ENCODE data around the gene CYP2R1. TPM values are rescaled to one million over a fixed set of nuclear protein-coding genes. Genes with fewer than 3 reads are reported as not detected.
A peak's percentile ranks its signal among the peaks of the same experiment; 100 is the strongest.

Gene CYP2R1
- total and polyA plus RNA-seq, 10 of the 15 experiments (the other 5 are each of a cell fraction or from before 2014, with no cell fraction given) = 0.52 to 10.3 (median 6.3) TPM

DNA sequence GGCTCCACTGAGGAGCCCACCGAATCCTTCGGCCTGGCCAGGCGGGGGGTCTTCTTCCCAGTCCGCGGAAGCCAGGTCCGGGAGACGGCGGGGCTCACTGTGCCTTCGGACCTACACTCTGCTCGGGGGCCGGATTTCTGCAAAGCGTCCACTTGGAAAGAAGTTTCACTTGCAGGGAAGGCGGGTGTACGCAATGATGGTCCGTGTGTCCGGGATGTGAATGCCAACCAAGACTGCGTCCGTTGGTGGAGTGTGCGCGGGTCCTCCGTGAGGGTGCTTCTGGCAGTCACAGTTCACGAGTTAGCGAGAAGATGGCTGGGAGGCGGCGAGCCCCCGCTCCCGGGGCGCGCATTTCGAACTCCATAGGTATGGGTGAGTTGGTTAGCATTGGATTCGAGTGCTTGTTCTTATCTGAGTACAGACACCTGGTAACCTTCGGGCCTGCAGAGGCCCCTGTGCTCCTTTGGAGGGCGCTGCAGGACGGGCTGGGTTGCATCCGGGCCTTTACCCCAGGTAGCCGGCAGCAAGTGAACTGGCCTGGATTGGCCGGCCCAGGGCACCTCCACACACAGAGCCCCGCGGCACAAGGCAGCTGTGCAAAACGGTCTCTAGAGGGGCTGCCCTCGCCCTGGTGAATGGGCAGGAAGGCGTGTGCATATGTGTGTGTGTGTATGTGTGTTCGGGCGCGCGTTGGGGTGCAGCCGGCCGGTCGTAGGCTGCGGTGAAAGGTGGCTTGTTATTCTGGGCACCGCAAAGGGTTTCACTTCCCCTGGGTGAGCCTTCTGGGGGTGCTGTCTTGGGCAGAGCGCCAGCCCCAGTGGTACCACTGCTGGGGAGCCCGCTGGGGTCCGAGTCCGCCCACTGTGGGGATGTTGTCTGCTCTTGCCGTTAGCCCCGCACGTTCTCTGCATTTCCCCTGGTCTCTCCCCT, 13.3 kb upstream of the CYP2R1 start (continued):
- TF ChIP-seq, protein P1, sequence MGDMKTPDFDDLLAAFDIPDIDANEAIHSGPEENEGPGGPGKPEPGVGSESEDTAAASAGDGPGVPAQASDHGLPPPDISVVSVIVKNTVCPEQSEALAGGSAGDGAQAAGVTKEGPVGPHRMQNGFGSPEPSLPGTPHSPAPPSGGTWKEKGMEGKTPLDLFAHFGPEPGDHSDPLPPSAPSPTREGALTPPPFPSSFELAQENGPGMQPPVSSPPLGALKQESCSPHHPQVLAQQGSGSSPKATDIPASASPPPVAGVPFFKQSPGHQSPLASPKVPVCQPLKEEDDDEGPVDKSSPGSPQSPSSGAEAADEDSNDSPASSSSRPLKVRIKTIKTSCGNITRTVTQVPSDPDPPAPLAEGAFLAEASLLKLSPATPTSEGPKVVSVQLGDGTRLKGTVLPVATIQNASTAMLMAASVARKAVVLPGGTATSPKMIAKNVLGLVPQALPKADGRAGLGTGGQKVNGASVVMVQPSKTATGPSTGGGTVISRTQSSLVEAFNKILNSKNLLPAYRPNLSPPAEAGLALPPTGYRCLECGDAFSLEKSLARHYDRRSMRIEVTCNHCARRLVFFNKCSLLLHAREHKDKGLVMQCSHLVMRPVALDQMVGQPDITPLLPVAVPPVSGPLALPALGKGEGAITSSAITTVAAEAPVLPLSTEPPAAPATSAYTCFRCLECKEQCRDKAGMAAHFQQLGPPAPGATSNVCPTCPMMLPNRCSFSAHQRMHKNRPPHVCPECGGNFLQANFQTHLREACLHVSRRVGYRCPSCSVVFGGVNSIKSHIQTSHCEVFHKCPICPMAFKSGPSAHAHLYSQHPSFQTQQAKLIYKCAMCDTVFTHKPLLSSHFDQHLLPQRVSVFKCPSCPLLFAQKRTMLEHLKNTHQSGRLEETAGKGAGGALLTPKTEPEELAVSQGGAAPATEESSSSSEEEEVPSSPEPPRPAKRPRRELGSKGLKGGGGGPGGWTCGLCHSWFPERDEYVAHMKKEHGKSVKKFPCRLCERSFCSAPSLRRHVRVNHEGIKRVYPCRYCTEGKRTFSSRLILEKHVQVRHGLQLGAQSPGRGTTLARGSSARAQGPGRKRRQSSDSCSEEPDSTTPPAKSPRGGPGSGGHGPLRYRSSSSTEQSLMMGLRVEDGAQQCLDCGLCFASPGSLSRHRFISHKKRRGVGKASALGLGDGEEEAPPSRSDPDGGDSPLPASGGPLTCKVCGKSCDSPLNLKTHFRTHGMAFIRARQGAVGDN (IDR thresholded peaks at IDR 0.05) = no peak
- TF ChIP-seq TARDBP (IDR thresholded peaks at IDR 0.05; ENCODE audit: borderline replicate concordance) = 0 out of 2 replicates have a peak, but pooled peaks have one; percentile 26
- TF ChIP-seq MYB (IDR thresholded peaks at IDR 0.05; ENCODE audit: borderline replicate concordance, low read depth, low read length) = no peak
- no peak for TF ChIP-seq KAT2A (conservative IDR thresholded peaks at IDR 0.05; ENCODE audit: control insufficient read depth, low read depth, low read length)
- TF ChIP-seq MTA2 (IDR thresholded peaks at IDR 0.05; ENCODE audit: low read depth) = peak; percentile 32; the same call in 1 of the 2 replicates
- TF ChIP-seq, protein P2, sequence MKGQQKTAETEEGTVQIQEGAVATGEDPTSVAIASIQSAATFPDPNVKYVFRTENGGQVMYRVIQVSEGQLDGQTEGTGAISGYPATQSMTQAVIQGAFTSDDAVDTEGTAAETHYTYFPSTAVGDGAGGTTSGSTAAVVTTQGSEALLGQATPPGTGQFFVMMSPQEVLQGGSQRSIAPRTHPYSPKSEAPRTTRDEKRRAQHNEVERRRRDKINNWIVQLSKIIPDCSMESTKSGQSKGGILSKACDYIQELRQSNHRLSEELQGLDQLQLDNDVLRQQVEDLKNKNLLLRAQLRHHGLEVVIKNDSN (IDR thresholded peaks at IDR 0.05; ENCODE audit: borderline replicate concordance, extremely low read length, insufficient read depth, low read depth, low read length) = no peak
- TF ChIP-seq, protein P3, sequence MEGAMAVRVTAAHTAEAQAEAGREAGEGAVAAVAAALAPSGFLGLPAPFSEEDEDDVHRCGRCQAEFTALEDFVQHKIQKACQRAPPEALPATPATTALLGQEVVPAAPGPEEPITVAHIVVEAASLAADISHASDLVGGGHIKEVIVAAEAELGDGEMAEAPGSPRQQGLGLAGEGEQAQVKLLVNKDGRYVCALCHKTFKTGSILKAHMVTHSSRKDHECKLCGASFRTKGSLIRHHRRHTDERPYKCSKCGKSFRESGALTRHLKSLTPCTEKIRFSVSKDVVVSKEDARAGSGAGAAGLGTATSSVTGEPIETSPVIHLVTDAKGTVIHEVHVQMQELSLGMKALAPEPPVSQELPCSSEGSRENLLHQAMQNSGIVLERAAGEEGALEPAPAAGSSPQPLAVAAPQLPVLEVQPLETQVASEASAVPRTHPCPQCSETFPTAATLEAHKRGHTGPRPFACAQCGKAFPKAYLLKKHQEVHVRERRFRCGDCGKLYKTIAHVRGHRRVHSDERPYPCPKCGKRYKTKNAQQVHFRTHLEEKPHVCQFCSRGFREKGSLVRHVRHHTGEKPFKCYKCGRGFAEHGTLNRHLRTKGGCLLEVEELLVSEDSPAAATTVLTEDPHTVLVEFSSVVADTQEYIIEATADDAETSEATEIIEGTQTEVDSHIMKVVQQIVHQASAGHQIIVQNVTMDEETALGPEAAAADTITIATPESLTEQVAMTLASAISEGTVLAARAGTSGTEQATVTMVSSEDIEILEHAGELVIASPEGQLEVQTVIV (IDR thresholded peaks at IDR 0.05; ENCODE audit: borderline replicate concordance, partially characterized antibody) = no peak
- no peak for TF ChIP-seq BRCA1 (IDR thresholded peaks at IDR 0.05; ENCODE audit: low read depth, low read length)
- no peak for TF ChIP-seq YY1 (IDR thresholded peaks at IDR 0.05; ENCODE audit: low read depth, low read length)
- TF ChIP-seq RAD51 (IDR thresholded peaks at IDR 0.05) = no peak
- TF ChIP-seq HDAC6 (IDR thresholded peaks at IDR 0.05; ENCODE audit: unreplicated experiment) = no peak
- TF ChIP-seq MXI1 (IDR thresholded peaks at IDR 0.05; ENCODE audit: low read depth, low read length) = no peak
- TF ChIP-seq, protein P4, sequence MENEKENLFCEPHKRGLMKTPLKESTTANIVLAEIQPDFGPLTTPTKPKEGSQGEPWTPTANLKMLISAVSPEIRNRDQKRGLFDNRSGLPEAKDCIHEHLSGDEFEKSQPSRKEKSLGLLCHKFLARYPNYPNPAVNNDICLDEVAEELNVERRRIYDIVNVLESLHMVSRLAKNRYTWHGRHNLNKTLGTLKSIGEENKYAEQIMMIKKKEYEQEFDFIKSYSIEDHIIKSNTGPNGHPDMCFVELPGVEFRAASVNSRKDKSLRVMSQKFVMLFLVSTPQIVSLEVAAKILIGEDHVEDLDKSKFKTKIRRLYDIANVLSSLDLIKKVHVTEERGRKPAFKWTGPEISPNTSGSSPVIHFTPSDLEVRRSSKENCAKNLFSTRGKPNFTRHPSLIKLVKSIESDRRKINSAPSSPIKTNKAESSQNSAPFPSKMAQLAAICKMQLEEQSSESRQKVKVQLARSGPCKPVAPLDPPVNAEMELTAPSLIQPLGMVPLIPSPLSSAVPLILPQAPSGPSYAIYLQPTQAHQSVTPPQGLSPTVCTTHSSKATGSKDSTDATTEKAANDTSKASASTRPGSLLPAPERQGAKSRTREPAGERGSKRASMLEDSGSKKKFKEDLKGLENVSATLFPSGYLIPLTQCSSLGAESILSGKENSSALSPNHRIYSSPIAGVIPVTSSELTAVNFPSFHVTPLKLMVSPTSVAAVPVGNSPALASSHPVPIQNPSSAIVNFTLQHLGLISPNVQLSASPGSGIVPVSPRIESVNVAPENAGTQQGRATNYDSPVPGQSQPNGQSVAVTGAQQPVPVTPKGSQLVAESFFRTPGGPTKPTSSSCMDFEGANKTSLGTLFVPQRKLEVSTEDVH (IDR thresholded peaks at IDR 0.05; ENCODE audit: low read depth, partially characterized antibody) = no peak
- no peak for TF ChIP-seq BMI1 (IDR thresholded peaks at IDR 0.05; ENCODE audit: borderline replicate concordance)
- TF ChIP-seq POLR2AphosphoS2 (IDR thresholded peaks at IDR 0.05; ENCODE audit: low read depth, low read length) = no peak
- no peak for TF ChIP-seq FOXK2 (IDR thresholded peaks at IDR 0.05)
- no peak for TF ChIP-seq FOS (IDR thresholded peaks at IDR 0.05; ENCODE audit: borderline replicate concordance, extremely low read depth, insufficient read length)
- no peak for TF ChIP-seq NFYB (IDR thresholded peaks at IDR 0.05; ENCODE audit: insufficient read depth, low read depth, low read length)
- no peak for TF ChIP-seq RCOR1 (conservative IDR thresholded peaks at IDR 0.05; ENCODE audit: low read depth, low read length)

Data from GM12878 (cell line).